Bronchial epithelial cell (primary cell): ENCODE measurements around the gene APOO. TPM values are rescaled to one million over a fixed set of nuclear protein-coding genes. Genes with fewer than 3 reads are reported as not detected.
A peak's percentile ranks its signal among the peaks of the same experiment; 100 is the strongest.
"Not testable (repeated sequence)": the region's sequence is repeated elsewhere in the genome, so short reads cannot be mapped to it uniquely, and the experiment has no call there.

Experiments
- DNase-seq: peaks from one replicate; pipeline ENCODE4 v3.0.0-alpha.2; 2010; ENCODE audit warnings: low read depth
- FAIRE-seq: peaks from 2 replicates; lab custom pipeline; 2011; peaks lifted over from hg19 to GRCh38; lab: Jason Lieb, UNC
- H3K27me3 ChIP-seq: 2 replicates; pipeline ENCODE4 v1.5.1; 2011; ENCODE audit warnings: low read length; ENCODE audit not compliant: control insufficient read depth, insufficient read depth
- H3K36me3 ChIP-seq: 2 replicates; pipeline ENCODE4 v1.5.1; 2011; ENCODE audit warnings: low read length; ENCODE audit not compliant: control insufficient read depth, insufficient read depth
- H3K4me3 ChIP-seq: 2 replicates; pipeline ENCODE4 v1.5.1; 2011; ENCODE audit warnings: mild to moderate bottlenecking, low read depth, low read length, control low read depth
- total RNA-seq: library from RNA; depleted of rRNA; stranded (reverse); fragments of >200 nt; gene quantifications from 2 replicates; pipeline ENCODE4 v1.2.1, GENCODE V29; 2014
- TF ChIP-seq, protein P1 (sequence below): IDR thresholded peaks from 2 replicates; pipeline ENCODE4 v1.5.1; 2011; ENCODE audit warnings: mild to moderate bottlenecking, moderate library complexity, low read length, control low read depth, inconsistent platforms; ENCODE audit not compliant: insufficient read depth, severe bottlenecking

Gene APOO
- total RNA-seq, 1 donor from 2014 or later = 7.4 TPM

DNA sequence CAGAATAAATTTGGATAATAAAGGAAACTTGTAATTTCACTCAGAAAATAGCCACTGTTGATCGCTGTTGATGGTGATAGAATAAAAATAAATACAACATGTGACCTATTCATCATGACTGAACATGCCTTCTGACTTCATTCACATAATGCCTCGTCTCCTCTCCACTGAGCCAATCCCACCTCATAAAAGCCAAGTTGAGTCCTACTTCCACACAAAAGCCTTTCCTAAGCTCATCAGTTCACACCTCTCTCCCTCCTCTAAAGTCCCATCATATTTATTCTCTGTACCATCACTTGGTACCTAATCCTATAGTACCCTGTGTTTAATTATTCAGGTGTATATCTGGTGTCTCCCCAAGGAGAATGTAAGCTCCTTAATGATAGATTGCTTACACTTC lies 37.7 kb downstream of the APOO start:
- DNase-seq (no peak), FAIRE-seq (no peak)
- TF ChIP-seq, protein P1, sequence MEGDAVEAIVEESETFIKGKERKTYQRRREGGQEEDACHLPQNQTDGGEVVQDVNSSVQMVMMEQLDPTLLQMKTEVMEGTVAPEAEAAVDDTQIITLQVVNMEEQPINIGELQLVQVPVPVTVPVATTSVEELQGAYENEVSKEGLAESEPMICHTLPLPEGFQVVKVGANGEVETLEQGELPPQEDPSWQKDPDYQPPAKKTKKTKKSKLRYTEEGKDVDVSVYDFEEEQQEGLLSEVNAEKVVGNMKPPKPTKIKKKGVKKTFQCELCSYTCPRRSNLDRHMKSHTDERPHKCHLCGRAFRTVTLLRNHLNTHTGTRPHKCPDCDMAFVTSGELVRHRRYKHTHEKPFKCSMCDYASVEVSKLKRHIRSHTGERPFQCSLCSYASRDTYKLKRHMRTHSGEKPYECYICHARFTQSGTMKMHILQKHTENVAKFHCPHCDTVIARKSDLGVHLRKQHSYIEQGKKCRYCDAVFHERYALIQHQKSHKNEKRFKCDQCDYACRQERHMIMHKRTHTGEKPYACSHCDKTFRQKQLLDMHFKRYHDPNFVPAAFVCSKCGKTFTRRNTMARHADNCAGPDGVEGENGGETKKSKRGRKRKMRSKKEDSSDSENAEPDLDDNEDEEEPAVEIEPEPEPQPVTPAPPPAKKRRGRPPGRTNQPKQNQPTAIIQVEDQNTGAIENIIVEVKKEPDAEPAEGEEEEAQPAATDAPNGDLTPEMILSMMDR = no peak
- no peak overlapping the region for H3K4me3 ChIP-seq
- H3K27me3 ChIP-seq = no peaks in the 10 kb centered on the region
- no peaks in the 10 kb centered on the region for H3K36me3 ChIP-seq

DNA sequence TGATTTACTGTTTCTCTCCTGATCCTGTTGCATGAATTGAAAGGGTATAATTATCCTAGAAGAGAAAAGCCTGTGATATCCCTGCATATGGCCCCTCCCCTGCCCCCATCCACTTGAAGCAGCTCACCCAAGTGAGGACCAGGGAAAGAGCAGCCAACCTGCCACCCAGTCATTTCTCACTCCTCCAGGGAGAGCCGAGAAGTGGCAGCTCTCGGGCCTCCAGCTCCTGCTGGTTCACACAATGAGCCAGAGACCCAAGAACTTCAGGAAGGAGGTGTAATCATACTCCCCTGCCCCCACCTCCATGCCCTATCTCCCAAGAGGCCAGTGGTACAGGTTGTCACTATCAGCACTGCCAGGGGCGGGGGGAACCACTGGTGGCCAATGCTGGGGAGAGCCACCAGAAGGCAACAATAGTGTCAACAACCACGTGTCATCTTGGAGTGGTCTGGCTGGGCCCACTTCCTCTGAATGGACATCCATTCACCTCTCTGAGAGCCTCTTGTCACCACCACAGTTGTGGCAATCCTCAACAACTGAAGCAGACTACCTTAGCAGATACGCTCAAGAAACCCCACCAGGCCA lies 42.9 kb downstream of the APOO start:
- no peaks in the 10 kb centered on the region for H3K27me3 ChIP-seq
- no peak overlapping the region for H3K4me3 ChIP-seq
- FAIRE-seq = no peak
- H3K36me3 ChIP-seq = peaks cover 1% of the 10 kb centered on the region
- TF ChIP-seq, protein P1 = no peak
- no peak for DNase-seq

DNA sequence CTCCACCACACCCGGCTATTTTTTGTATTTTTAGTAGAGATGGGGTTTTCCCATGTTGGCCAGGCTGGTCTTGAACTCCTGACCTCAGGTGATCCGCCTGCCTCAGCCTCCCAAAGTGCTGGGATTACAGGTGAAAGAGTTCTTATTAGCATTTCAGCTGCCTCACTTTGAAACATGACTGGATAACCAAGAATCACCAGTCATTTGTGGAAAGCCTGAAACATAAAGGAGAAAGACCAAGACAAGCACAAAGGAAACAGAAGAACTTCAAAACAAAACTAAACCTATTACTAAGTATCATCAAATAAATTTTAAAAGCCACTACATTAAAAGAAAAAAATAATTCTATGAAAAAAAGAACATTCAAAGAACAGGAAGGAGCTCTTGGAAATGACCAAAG lies 45.8 kb downstream of the APOO start:
- DNase-seq, H3K27me3 ChIP-seq, H3K4me3 ChIP-seq, FAIRE-seq, H3K36me3 ChIP-seq: not testable (repeated sequence)

DNA sequence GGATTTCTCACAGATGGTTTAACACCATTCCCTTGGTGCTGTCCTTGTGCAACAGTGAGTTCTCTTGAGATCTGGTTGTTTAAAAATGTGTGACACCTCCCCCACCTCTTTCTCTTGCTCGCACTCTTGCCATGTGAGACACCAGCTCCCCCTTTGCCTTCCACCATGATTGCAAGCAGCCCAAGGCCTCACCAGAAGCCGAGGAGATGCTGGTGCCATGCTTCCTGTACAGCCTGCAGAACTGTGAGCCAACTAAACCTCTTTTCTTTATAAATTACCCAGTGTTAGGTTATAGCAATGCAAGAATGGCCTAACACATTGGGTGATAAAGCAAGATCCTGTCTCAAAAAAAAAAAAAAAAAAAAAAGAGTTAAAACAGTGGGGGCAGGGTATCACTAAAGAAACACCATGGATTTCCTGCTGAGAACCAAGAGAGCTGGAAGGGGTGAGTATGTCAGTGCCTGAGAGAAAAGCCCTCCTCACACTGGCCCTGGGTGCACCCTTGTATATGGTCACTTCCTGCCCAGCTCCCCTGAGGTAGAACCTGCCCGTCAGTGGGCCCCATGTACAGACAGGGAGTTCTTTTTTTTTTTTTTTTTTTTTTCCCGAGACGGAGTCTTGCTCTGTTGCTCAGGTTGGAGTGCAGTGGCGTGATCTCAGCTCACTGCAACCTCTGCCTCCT lies 46.4 kb downstream of the APOO start:
- FAIRE-seq (no peak), DNase-seq (no peak)
- TF ChIP-seq, protein P1 = no peak
- no peak overlapping the region for H3K4me3 ChIP-seq
- H3K27me3 ChIP-seq = no peaks in the 10 kb centered on the region
- H3K36me3 ChIP-seq = peaks cover 1% of the 10 kb centered on the region

DNA sequence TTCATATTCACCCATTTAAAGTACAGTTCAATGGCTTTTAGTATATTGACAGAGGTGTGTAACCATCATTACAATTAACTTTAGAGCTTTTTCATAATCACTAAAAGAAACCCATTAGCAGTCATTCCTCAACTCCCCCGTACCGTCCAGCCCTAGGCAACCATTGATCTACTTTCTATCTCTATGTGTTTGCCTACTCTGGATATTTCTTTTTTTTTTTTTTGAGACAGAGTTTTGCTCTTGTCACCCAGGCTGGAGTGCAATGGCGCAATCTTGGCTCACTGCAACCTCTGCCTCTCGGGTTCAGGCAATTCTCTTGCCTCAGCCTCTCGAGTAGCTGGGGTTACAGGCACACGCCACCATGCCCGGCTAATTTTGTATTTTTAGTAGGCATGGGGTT lies 48.5 kb downstream of the APOO start:
- H3K27me3 ChIP-seq, DNase-seq, FAIRE-seq, H3K36me3 ChIP-seq, H3K4me3 ChIP-seq: not testable (repeated sequence)

DNA sequence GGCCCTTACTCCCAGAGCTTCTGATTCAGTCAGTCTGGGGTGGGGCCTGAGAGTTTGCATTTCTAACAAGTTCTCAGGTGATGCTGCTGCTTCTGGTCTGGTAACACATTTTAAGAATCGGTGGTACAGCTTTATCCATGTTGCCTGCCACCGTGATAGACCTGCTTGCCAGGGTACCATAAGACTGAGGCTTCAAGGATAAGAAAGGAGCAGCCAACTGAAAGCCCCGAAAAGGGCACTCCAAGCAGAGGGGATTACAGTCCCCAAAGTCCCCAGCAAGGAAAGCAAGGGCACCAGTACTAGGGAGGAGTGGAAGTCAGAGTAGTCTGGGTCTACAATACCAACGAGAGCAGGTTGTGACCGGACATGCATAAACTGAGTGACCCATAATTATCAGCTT lies 49.8 kb downstream of the APOO start:
- DNase-seq = no peak
- FAIRE-seq = no peak
- Histone ChIP-seq H3K36me3 (peaks cover 1% of the 10 kb centered on the region), H3K4me3 (no peak overlapping the region), H3K27me3 (no peaks in the 10 kb centered on the region)
- TF ChIP-seq, protein P1 = no peak

DNA sequence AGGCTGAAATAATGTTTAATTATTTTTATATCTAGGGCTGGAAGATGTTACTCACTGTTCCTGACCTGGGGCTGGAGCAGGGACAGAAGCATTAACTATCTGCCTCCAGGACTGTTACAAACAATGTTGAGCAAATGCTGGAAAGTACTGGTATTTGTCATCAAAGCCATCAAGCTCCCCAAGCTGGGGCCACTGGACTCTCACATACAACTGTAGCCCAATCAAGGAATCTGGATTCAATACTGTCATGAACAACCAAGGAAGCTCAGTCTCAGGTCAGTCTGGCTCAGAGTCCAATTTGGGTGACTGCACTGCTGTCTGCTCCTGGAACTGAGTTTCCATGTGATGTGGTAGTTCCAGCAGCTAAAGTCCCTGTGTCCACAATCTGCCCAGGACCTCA lies 50.4 kb downstream of the APOO start:
- FAIRE-seq = peak; percentile 43
- Histone ChIP-seq H3K4me3 (no peak overlapping the region), H3K27me3 (no peaks in the 10 kb centered on the region), H3K36me3 (peaks cover 1% of the 10 kb centered on the region)
- TF ChIP-seq, protein P1 = no peak
- DNase-seq = no peak
